ENCODE data around the gene SCT.

- TF ChIP-seq CTCF (IDR thresholded peaks at IDR 0.05) (no peak), POLR2A (IDR thresholded peaks at IDR 0.05) (no peak)
Observed at GRCh38 chr11:587978-588380, 39.0 kb downstream of the SCT start.

Measured in body of pancreas (tissue), 4 donors.